RPMI8226 (cell line): Measurements from ENCODE around the gene HCAR1.
A peak's percentile ranks its signal among the peaks of the same experiment; 100 is the strongest.
"Not testable (repeated sequence)": the region's sequence is repeated elsewhere in the genome, so short reads cannot be mapped to it uniquely, and the experiment has no call there.

Experiments
- DNase-seq: peaks from one replicate; pipeline ENCODE4 v3.0.0-alpha.2; 2015

Gene HCAR1

GRCh38 chr12:122716658-122717057, 14.0 kb downstream of the HCAR1 start, which contains the start of gene HCAR3:
TSS of gene HCAR3 (minus strand) at chr12:122716811. CDS start at chr12:122716737, 74 bp downstream.
- DNase-seq = not testable (repeated sequence)

- not testable (repeated sequence) for DNase-seq
Measured at GRCh38 chr12:122715211-122715610, 15.4 kb downstream of the HCAR1 start.

GRCh38 chr12:122713491-122714188, 17.0 kb downstream of the HCAR1 start:
- not testable (repeated sequence) for DNase-seq

- DNase-seq = not testable (repeated sequence)
Measured at GRCh38 chr12:122711266-122711665, 19.4 kb downstream of the HCAR1 start.

GRCh38 chr12:122710341-122710740, 20.3 kb downstream of the HCAR1 start:
- DNase-seq = not testable (repeated sequence)

GRCh38 chr12:122709287-122709686, 21.4 kb downstream of the HCAR1 start:
- not testable (repeated sequence) for DNase-seq

- not testable (repeated sequence) for DNase-seq
Measured at GRCh38 chr12:122703841-122704240, 26.8 kb downstream of the HCAR1 start.

- DNase-seq = not testable (repeated sequence)
Measured at GRCh38 chr12:122702890-122703611, 27.6 kb downstream of the HCAR1 start, which contains the start of gene HCAR2. TSS of gene HCAR2 (minus strand) at chr12:122703357. CDS start at chr12:122703283, 74 bp downstream.

- not testable (repeated sequence) for DNase-seq
Measured at GRCh38 chr12:122701481-122701880, 29.2 kb downstream of the HCAR1 start.

GRCh38 chr12:122700038-122700710, 30.5 kb downstream of the HCAR1 start:
- not testable (repeated sequence) for DNase-seq

- not testable (repeated sequence) for DNase-seq
Measured at GRCh38 chr12:122696922-122697321, 33.7 kb downstream of the HCAR1 start.

GRCh38 chr12:122691566-122691965, 39.1 kb downstream of the HCAR1 start:
- no peak for DNase-seq

- DNase-seq = no peak
Measured at GRCh38 chr12:122688291-122688690, 42.4 kb downstream of the HCAR1 start.

- peak; percentile 42 for DNase-seq
Measured at GRCh38 chr12:122687086-122687485, 43.6 kb downstream of the HCAR1 start.

- no peak for DNase-seq
Measured at GRCh38 chr12:122686538-122686937, 44.1 kb downstream of the HCAR1 start.

GRCh38 chr12:122684297-122684813, 46.3 kb downstream of the HCAR1 start:
- DNase-seq = no peak

GRCh38 chr12:122681814-122682213, 48.8 kb downstream of the HCAR1 start:
- no peak for DNase-seq

GRCh38 chr12:122680989-122681388, 49.7 kb downstream of the HCAR1 start:
- not testable (repeated sequence) for DNase-seq

GRCh38 chr12:122676781-122677180, 53.9 kb downstream of the HCAR1 start:
- not testable (repeated sequence) for DNase-seq
